Measurements from ENCODE around the gene SRP19. TPM values are rescaled to one million over a fixed set of nuclear protein-coding genes. Genes with fewer than 3 reads are reported as not detected.

SRP19 gene
- total and polyA plus RNA-seq, 2 experiments from 2014 or later, result 66.6 to 158 TPM

GRCh38 chr5:112823181-112823580 is 37.9 kb upstream of the SRP19 start:
- no peaks in the 10 kb centered on the region for H4K20me1 ChIP-seq (ENCODE audit: insufficient read depth)
- DNase-seq, result no peak
- no peak overlapping the region for H3K9ac ChIP-seq
- in situ Hi-C loops (cut with MboI), result no loop called here
- no peak overlapping the region for H3K27ac ChIP-seq
- H3K27me3 ChIP-seq (replicated peaks; ENCODE audit: insufficient read depth), result no peaks in the 10 kb centered on the region
- no peaks in the 10 kb centered on the region for H3K9me3 ChIP-seq (ENCODE audit: low read depth)
- H3K9me2 ChIP-seq (ENCODE audit: insufficient read depth), result no peaks in the 10 kb centered on the region
- H3K79me2 ChIP-seq (ENCODE audit: insufficient read depth), result no peaks in the 10 kb centered on the region
- no peaks in the 10 kb centered on the region for H3F3A ChIP-seq (ENCODE audit: insufficient read depth)
- no peak overlapping the region for H2AFZ ChIP-seq
- H3K4me2 ChIP-seq (ENCODE audit: unreplicated experiment), result no peak overlapping the region
- WGBS, 2 experiments (ENCODE audit: low coverage in 1 of 2, low lambda C conversion rate in 2 of 2, missing lambda C conversion rate in 2 of 2), result 97% methylated on average over 2 of the region's 2 CpGs
- H3K4me3 ChIP-seq, result no peak overlapping the region
- no peaks in the 10 kb centered on the region for H3K4me1 ChIP-seq (ENCODE audit: insufficient read depth)
- TF ChIP-seq EZH2 (IDR thresholded peaks at IDR 0.05; ENCODE audit: insufficient read depth, poor library complexity, severe bottlenecking), result no peak
- H3K36me3 ChIP-seq (ENCODE audit: low read depth), result peaks cover 35% of the 10 kb centered on the region

DNA sequence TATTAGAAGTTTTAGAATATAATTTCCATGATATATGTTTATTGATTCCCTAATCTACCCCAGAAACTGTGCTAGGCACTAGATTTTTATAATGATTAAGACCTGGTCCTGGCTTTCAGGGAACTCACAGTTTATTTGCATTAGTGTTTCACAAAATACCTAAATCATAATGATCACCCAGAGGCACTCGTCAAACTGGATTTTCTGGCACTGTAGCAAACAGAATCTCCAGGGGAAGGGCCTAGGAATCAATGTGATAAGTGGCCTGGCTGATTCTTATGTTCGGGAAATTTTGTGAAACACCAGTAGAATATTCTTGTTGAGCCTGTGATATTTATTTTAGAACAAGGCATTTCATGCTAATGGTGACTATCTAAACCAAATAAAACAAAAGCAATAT is 37.4 kb upstream of the SRP19 start:
- WGBS, 2 experiments (ENCODE audit: low coverage in 1 of 2, low lambda C conversion rate in 2 of 2, missing lambda C conversion rate in 2 of 2), result 92 to 93% methylated on average over 2 of the region's 2 CpGs
- no peak overlapping the region for H3K27ac ChIP-seq
- no peak overlapping the region for H3K9ac ChIP-seq
- DNase-seq, result no peak
- in situ Hi-C loops (cut with MboI), result no loop called here
- no peaks in the 10 kb centered on the region for H4K20me1 ChIP-seq (ENCODE audit: insufficient read depth)
- H2AFZ ChIP-seq, result no peak overlapping the region
- no peaks in the 10 kb centered on the region for H3K9me2 ChIP-seq (ENCODE audit: insufficient read depth)
- no peaks in the 10 kb centered on the region for H3F3A ChIP-seq (ENCODE audit: insufficient read depth)
- H3K4me1 ChIP-seq (ENCODE audit: insufficient read depth), result no peaks in the 10 kb centered on the region
- no peak overlapping the region for H3K4me3 ChIP-seq
- H3K4me2 ChIP-seq (ENCODE audit: unreplicated experiment), result no peak overlapping the region
- TF ChIP-seq EZH2 (IDR thresholded peaks at IDR 0.05; ENCODE audit: insufficient read depth, poor library complexity, severe bottlenecking) (no peak), EZH2phosphoT487 (IDR thresholded peaks at IDR 0.05; ENCODE audit: insufficient read depth, low read depth) (no peak)
- H3K9me3 ChIP-seq (ENCODE audit: low read depth), result no peaks in the 10 kb centered on the region
- no peaks in the 10 kb centered on the region for H3K27me3 ChIP-seq (replicated peaks; ENCODE audit: insufficient read depth)
- no peaks in the 10 kb centered on the region for H3K79me2 ChIP-seq (ENCODE audit: insufficient read depth)
- H3K36me3 ChIP-seq (ENCODE audit: low read depth), result peaks cover 40% of the 10 kb centered on the region

- no peaks in the 10 kb centered on the region for H3K9me3 ChIP-seq (ENCODE audit: low read depth)
- H3K36me3 ChIP-seq (ENCODE audit: low read depth), result peaks cover 41% of the 10 kb centered on the region
- no peaks in the 10 kb centered on the region for H3K4me1 ChIP-seq (ENCODE audit: insufficient read depth)
- H4K20me1 ChIP-seq (ENCODE audit: insufficient read depth), result no peaks in the 10 kb centered on the region
- TF ChIP-seq EZH2 (IDR thresholded peaks at IDR 0.05; ENCODE audit: insufficient read depth, poor library complexity, severe bottlenecking), result no peak
- no peak for TF ChIP-seq EZH2phosphoT487 (IDR thresholded peaks at IDR 0.05; ENCODE audit: insufficient read depth, low read depth)
- no peaks in the 10 kb centered on the region for H3K9me2 ChIP-seq (ENCODE audit: insufficient read depth)
- H3K79me2 ChIP-seq (ENCODE audit: insufficient read depth), result no peaks in the 10 kb centered on the region
- H3K27me3 ChIP-seq (replicated peaks; ENCODE audit: insufficient read depth), result no peaks in the 10 kb centered on the region
- in situ Hi-C loops (cut with MboI), result no loop called here
- H3K4me3 ChIP-seq, result no peak overlapping the region
- no peaks in the 10 kb centered on the region for H3F3A ChIP-seq (ENCODE audit: insufficient read depth)
- no peak overlapping the region for H3K27ac ChIP-seq
- H3K9ac ChIP-seq, result no peak overlapping the region
- H3K4me2 ChIP-seq (ENCODE audit: unreplicated experiment), result no peak overlapping the region
- H2AFZ ChIP-seq, result no peak overlapping the region
- DNase-seq, result no peak
Observed at GRCh38 chr5:112824197-112824596, 36.9 kb upstream of the SRP19 start.

DNA sequence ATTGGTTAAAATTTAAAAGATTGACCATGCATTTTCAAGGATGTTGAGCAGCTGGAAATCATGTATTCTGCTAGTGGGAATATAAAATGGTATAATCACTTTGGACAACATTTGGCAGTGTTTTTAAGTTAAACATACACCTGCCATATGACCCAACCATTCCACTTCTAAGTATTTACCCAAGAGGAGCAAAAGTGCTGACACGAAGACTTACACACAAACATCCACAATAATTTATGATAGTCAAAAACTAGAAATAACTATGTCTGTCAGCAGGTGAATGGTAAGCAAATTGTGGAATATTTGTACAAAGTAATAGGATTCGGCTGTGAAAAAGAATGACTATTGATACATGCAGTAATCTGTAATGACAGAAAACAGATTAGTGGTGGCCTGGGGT is 30.7 kb upstream of the SRP19 start:
- no peaks in the 10 kb centered on the region for H3K9me2 ChIP-seq (ENCODE audit: insufficient read depth)
- no peak for DNase-seq
- WGBS, 2 experiments (ENCODE audit: low coverage in 1 of 2, low lambda C conversion rate in 2 of 2, missing lambda C conversion rate in 2 of 2), result 98 to 99% methylated on average over 2 of the region's 2 CpGs
- no peak overlapping the region for H3K27ac ChIP-seq
- H3K27me3 ChIP-seq (replicated peaks; ENCODE audit: insufficient read depth), result no peaks in the 10 kb centered on the region
- no peak for TF ChIP-seq EZH2phosphoT487 (IDR thresholded peaks at IDR 0.05; ENCODE audit: insufficient read depth, low read depth)
- no peak for TF ChIP-seq EZH2 (IDR thresholded peaks at IDR 0.05; ENCODE audit: insufficient read depth, poor library complexity, severe bottlenecking)
- in situ Hi-C loops (cut with MboI), result no loop called here
- H3K9ac ChIP-seq, result no peak overlapping the region
- no peak overlapping the region for H2AFZ ChIP-seq
- no peak overlapping the region for H3K4me2 ChIP-seq (ENCODE audit: unreplicated experiment)
- H3K79me2 ChIP-seq (ENCODE audit: insufficient read depth), result no peaks in the 10 kb centered on the region
- no peak overlapping the region for H3K4me3 ChIP-seq
- no peaks in the 10 kb centered on the region for H3K4me1 ChIP-seq (ENCODE audit: insufficient read depth)
- H4K20me1 ChIP-seq (ENCODE audit: insufficient read depth), result no peaks in the 10 kb centered on the region
- no peaks in the 10 kb centered on the region for H3F3A ChIP-seq (ENCODE audit: insufficient read depth)
- peaks cover 40% of the 10 kb centered on the region for H3K36me3 ChIP-seq (ENCODE audit: low read depth)
- H3K9me3 ChIP-seq (ENCODE audit: low read depth), result no peaks in the 10 kb centered on the region

- H3K79me2 ChIP-seq (ENCODE audit: insufficient read depth), result no peaks in the 10 kb centered on the region
- H3K4me2 ChIP-seq (ENCODE audit: unreplicated experiment), result no peak overlapping the region
- no peaks in the 10 kb centered on the region for H3F3A ChIP-seq (ENCODE audit: insufficient read depth)
- H3K36me3 ChIP-seq (ENCODE audit: low read depth), result peaks cover 50% of the 10 kb centered on the region
- H3K9me2 ChIP-seq (ENCODE audit: insufficient read depth), result no peaks in the 10 kb centered on the region
- no peaks in the 10 kb centered on the region for H3K9me3 ChIP-seq (ENCODE audit: low read depth)
- H3K27ac ChIP-seq, result no peak overlapping the region
- no peaks in the 10 kb centered on the region for H3K27me3 ChIP-seq (replicated peaks; ENCODE audit: insufficient read depth)
- H3K4me3 ChIP-seq, result no peak overlapping the region
- in situ Hi-C loops (cut with MboI), result no loop called here
- no peak for DNase-seq
- H3K4me1 ChIP-seq (ENCODE audit: insufficient read depth), result no peaks in the 10 kb centered on the region
- no peak overlapping the region for H3K9ac ChIP-seq
- 96% methylated on average over 12 to 13 of the region's 13 CpGs for whole genome bisulfite sequencing, 2 experiments (ENCODE audit: low coverage in 1 of 2, low lambda C conversion rate in 2 of 2, missing lambda C conversion rate in 2 of 2)
- H4K20me1 ChIP-seq (ENCODE audit: insufficient read depth), result no peaks in the 10 kb centered on the region
- no peak overlapping the region for H2AFZ ChIP-seq
- TF ChIP-seq EZH2 (IDR thresholded peaks at IDR 0.05; ENCODE audit: insufficient read depth, poor library complexity, severe bottlenecking) (no peak), EZH2phosphoT487 (IDR thresholded peaks at IDR 0.05; ENCODE audit: insufficient read depth, low read depth) (no peak)
Observed at GRCh38 chr5:112833971-112834370, 27.1 kb upstream of the SRP19 start.
